Activated CD4-positive, alpha-beta T cell treated with anti-CD3 and anti-CD28 coated beads, Interleukin-2, amount 50 U/mL, for 24 hours (primary cell): ENCODE data around the gene CXCL10.

ENCODE experiments used
- DNase-seq, 2 donors: peaks; one replicate each; pipeline ENCODE4 v3.0.0-alpha.2; 2020; ENCODE audit warnings: low read depth in 1 of 2, low spot score in 1 of 2

CXCL10 gene

DNA sequence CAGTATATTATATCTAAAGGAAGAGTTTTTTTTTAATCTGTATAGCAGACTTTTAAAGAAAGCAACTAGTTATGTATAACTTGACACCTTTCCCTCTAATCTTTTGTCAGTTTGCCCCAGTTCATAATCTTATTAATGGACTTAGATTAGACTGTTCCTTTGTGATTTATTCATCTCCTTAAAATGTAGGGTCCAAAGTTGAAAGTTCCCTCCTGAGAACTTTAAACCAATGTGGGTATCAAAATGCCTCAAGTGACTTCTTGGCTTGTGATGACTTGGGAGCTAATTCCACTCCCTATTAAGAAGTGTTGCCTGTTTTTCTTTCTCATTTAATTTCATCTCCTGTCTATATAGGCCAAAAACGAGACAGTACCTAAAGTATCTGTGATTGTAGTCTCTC, 26.2 kb downstream of the CXCL10 start:
- DNase-seq = no peak

DNA sequence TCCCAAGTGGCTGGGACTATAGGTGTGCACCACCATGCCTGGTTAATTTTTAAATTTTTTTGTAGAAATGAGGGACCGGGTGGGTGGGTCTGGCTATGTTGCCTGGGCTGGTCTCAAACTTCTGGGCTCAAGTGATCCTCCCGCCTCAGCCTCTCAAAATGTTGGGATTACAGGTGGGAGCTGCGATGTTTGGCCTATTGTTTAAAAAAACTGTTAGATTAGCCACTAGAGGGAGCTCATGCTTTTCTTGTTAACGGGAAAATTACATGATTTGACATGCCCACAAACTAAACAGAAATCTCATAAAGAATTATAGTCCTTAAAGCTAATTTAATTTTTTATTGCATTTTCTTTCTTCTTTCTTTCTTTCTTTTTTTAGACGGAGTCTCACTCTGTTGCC, 27.6 kb downstream of the CXCL10 start:
- no peak for DNase-seq

DNA sequence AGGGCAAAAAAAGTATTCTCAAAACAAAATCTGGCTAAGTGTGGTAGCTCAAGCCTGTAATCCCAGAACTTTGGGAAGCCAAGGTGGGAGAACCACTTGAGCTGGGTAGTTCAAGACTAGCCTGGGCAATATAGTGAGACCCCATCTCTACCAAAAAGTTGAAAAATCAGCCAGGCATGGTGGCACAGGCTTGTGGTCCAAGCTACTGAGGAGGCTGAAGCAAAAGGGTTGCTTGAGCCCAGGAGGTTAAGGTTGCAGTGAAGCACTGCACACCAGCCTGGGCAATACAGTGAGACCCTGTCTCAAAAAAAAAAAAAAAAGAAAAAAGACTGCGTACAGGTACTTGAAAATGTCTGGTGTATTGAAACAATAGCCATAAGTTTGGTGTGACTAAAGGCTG, 30.8 kb downstream of the CXCL10 start:
- no peak for DNase-seq

DNA sequence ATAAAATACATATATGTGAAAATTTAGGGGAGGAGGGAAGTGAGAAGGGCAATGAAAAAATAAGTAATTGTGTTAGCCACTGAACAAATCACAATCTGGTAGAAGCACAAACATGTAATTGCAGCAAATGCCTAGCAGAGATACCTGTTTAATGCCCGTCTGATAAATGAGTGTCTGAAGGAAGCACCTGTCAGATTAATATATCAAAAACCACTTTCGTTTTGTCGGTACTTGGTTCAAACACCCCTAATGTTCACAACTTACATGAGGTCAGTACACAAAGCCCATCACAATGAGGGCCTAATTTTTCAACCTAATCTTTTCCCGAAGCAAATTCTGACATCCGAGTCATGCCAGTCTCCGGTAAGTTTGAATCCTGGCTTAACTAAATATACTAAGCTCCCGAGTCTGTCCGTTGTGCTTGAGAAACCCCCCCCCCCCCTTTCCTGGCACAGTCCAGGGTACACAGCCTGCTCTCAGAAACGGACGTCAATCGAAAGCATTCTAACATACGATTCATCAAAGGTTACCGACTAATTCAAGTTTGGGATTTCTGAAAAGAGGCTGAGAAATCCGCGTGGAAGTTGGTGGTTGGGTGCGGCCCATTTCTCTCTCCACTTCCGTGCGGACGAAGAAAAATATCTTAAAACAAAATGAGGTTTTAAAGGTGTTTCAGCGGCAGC, 33.3 kb downstream of the CXCL10 start:
- no peak for DNase-seq

DNA sequence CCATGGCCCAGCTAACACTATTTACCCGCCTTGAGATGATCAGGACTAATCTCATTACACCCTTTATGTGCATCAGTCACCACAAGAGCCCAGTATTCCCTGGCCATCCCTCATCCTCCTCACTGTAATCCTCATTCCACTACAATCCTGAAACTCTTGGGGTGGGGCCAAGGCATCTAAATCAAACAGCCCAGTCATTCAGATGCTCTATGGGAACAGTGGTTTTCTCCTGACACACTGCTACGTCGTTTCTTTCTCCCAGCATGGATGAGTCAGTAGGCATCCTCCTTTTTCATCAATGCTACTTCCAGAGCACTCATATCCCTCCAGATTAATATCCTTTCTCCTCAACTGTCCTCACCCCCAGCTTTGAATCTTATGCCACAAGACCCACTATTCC, 38.2 kb downstream of the CXCL10 start:
- no peak for DNase-seq

DNA sequence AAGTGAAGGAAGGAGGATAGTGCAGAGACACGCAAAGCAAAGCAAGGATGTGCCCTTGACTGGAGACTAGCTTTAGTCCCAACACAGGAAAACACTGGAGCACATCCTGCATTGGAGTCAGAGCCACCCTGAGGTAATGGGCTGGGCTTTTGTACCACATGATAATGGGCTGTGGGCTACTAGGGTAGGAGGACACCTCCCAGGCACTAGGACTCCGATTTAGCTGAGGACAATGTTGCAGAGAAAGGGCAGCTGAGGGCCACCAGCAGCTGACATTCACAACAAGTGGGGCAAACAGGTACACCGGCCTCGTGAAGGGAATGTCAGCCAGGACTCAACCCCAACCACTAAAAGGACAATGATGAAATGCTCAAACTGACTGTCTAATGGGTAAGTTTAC, 42.7 kb downstream of the CXCL10 start:
- no peak for DNase-seq

DNA sequence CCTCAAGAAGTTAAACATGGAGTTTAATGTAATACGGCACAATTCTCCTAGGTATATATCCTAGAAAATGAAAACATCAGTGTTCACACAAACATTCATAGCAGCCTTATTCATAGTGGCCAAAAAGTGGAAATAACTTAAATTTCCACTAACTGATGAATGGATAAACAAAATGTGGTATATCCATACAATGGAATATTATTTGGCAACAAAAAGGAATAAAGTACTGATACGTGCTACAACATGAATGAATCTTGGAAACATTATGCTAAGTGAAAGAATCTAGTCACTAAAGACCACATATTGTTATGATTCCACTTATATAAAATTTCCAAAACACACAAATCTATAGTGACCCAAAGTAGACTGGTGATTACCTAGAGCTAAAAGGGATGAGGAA, 47.1 kb downstream of the CXCL10 start:
- no peak for DNase-seq

DNA sequence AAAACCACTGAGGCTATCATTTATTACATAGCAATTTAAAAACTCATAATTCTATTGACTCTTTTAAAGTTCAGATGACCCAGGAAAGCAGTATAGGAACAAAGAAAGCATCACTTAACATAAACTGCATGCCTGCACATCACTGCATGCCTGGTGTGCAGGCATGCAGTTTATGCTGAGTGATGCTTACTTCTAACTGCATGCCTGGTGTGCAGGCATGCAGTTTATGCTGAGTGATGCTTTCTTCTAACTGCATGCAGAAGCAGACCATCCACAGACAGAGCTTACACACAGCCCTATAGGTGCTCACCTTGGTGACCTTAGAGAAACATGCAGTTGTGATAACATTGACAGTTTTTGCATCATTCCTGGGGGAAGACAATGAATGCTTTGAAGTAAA, 49.5 kb downstream of the CXCL10 start:
- no peak for DNase-seq
